ENCODE results near the gene UNC13A.

UNC13A gene

DNA sequence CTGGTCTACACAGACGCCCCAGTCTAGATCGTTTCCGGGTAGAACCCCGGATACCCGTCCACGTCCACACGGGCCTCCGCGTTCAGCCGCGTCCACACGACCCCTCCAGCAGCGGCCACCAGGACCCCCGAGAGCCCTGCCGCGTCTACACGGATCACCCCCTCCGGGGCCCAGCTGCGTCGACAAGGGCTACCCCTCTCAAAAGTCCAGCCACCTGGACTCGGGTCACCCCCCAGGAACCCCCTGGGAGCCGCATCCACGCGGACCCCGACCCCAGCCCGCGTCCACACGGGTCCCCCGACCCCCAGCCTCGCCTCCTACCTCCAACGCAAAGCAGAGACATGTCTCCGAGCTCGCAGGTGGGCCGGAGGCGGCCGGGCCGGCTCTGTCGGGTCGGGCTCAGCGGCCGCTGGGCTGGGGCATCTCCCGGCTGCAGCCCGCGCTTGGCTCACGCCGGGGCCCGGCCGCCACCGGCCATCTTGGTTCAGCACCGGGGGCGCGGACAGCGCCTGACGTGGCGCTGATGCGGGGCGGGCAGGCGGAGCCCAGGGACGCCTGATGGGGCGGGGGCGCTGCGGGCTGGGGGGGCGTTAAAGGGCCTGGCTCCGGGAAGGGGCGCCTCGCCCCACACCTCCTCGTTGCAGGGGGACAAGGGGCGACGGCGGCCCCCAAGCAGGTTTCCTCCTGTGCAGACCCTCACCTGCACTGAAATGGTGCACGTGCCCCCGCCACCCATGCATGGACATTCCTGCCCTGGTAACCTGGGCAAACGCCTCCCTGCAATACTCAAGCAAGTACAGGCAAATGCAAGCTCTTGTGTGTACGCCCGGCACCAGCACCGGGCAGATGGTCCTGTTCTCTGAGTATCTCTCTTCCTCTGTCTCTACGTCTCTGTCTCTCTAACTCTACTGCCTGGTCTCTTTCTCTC, at the start of gene UNC13A:
Gene UNC13A, minus strand, starts transcription at position 498 of the 928 bp plus-strand sequence. Its CDS starts 155 bp downstream, at position 343.
- Mint-ChIP-seq H3K4me1 (peaks cover 13% of the 10 kb centered on the region), H3K27ac (no peak within 1 kb of the TSS), H3K4me3 (no peak within 1 kb of the TSS), H3K36me3 (no peaks in the 10 kb centered on the region), H3K9me3 (no peaks in the 10 kb centered on the region), H3K27me3 (peaks cover 75% of the 10 kb centered on the region)
- ATAC-seq = peak; percentile 58

GRCh38 chr19:17737690-17738153, 49.6 kb upstream of the UNC13A start:
- Mint-ChIP-seq H3K9me3 (no peaks in the 10 kb centered on the region), H3K4me3 (no peak overlapping the region), H3K27ac (peak overlapping the region; percentile 80), H3K4me1 (peaks cover 30% of the 10 kb centered on the region), H3K36me3 (peaks cover 34% of the 10 kb centered on the region), H3K27me3 (no peaks in the 10 kb centered on the region)
- ATAC-seq = no peak

DNA sequence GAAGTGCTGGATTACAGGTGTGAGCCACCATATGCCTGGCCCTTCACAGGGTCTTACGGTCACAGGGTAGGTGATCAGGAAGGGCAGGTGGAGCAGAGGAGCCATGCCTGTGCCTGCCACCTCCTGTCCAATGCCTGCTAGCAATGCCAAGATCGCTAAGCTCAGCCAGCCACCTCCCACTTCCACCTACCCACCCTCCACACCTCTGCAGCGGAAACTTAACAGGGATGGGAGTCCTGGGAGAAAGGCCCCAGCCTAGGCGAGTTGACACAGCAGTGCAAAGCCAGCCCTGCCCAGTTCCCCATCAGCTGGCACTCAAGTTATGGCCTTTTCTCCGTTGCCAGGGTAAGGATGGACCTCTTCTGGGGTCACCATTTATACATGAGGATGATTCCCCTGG, 47.3 kb upstream of the UNC13A start:
- no peaks in the 10 kb centered on the region for H3K9me3 Mint-ChIP-seq
- H3K27me3 Mint-ChIP-seq = no peaks in the 10 kb centered on the region
- H3K36me3 Mint-ChIP-seq = peaks cover 49% of the 10 kb centered on the region

DNA sequence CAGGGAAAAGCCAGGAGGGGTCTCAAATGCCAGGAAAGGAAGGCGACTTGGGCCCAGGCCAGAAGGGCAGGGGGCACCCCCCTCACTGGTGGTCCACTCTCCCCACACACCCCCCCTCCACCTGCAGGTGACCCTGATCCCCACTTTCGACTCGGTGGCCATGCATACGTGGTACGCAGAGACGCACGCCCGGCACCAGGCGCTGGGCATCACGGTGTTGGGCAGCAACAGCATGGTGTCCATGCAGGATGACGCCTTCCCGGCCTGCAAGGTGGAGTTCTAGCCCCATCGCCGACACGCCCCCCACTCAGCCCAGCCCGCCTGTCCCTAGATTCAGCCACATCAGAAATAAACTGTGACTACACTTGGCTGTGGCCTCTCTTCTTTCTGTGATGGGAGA, 46.0 kb upstream of the UNC13A start:
- no peak overlapping the region for H3K27ac Mint-ChIP-seq
- no peaks in the 10 kb centered on the region for H3K9me3 Mint-ChIP-seq
- peaks cover 35% of the 10 kb centered on the region for H3K4me1 Mint-ChIP-seq
- no peak overlapping the region for H3K4me3 Mint-ChIP-seq
- ATAC-seq = no peak
- no peaks in the 10 kb centered on the region for H3K27me3 Mint-ChIP-seq
- peaks cover 61% of the 10 kb centered on the region for H3K36me3 Mint-ChIP-seq

More for the DNA sequence above, 47.3 kb upstream of the UNC13A start:
- ATAC-seq = no peak
- H3K27ac Mint-ChIP-seq = peak overlapping the region; percentile 27
- peaks cover 38% of the 10 kb centered on the region for H3K4me1 Mint-ChIP-seq
- no peak overlapping the region for H3K4me3 Mint-ChIP-seq

GRCh38 chr19:17733127-17733526, 45.0 kb upstream of the UNC13A start:
- Mint-ChIP-seq H3K27ac (no peak overlapping the region), H3K4me1 (peaks cover 25% of the 10 kb centered on the region), H3K4me3 (no peak overlapping the region), H3K27me3 (no peaks in the 10 kb centered on the region), H3K36me3 (peaks cover 63% of the 10 kb centered on the region), H3K9me3 (no peaks in the 10 kb centered on the region)
- no peak for ATAC-seq

DNA sequence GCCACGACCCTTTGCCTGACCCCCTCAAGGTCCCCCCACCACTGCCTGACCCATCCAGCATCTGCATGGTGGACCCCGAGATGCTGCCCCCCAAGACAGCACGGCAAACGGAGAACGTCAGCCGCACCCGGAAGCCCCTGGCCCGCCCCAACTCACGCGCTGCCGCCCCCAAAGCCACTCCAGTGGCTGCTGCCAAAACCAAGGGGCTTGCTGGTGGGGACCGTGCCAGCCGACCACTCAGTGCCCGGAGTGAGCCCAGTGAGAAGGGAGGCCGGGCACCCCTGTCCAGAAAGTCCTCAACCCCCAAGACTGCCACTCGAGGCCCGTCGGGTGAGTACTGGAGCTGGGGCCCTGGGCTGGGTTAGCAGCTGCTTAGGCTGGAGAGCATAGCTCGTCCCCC, 39.7 kb upstream of the UNC13A start:
- Mint-ChIP-seq H3K27ac (no peak overlapping the region), H3K36me3 (peaks cover 68% of the 10 kb centered on the region), H3K4me1 (peaks cover 25% of the 10 kb centered on the region), H3K9me3 (no peaks in the 10 kb centered on the region), H3K4me3 (no peak overlapping the region), H3K27me3 (no peaks in the 10 kb centered on the region)
- ATAC-seq = no peak

DNA sequence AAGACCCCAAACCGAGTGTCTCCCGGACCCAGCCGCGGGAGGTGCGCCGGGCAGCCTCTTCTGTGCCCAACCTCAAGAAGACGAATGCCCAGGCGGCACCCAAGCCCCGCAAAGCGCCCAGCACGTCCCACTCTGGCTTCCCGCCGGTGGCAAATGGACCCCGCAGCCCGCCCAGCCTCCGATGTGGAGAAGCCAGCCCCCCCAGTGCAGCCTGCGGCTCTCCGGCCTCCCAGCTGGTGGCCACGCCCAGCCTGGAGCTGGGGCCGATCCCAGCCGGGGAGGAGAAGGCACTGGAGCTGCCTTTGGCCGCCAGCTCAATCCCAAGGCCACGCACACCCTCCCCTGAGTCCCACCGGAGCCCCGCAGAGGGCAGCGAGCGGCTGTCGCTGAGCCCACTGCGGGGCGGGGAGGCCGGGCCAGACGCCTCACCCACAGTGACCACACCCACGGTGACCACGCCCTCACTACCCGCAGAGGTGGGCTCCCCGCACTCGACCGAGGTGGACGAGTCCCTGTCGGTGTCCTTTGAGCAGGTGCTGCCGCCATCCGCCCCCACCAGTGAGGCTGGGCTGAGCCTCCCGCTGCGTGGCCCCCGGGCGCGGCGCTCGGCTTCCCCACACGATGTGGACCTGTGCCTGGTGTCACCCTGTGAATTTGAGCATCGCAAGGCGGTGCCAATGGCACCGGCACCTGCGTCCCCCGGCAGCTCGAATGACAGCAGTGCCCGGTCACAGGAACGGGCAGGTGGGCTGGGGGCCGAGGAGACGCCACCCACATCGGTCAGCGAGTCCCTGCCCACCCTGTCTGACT, 39.0 kb upstream of the UNC13A start:
- Mint-ChIP-seq H3K9me3 (no peaks in the 10 kb centered on the region), H3K36me3 (peaks cover 65% of the 10 kb centered on the region), H3K4me3 (no peak overlapping the region), H3K27ac (no peak overlapping the region), H3K27me3 (no peaks in the 10 kb centered on the region), H3K4me1 (peaks cover 23% of the 10 kb centered on the region)
- peak; percentile 36 for ATAC-seq

GRCh38 chr19:17726136-17726741, 38.1 kb upstream of the UNC13A start:
- H3K27me3 Mint-ChIP-seq = no peaks in the 10 kb centered on the region
- peaks cover 61% of the 10 kb centered on the region for H3K36me3 Mint-ChIP-seq
- H3K4me3 Mint-ChIP-seq = no peak overlapping the region

GRCh38 chr19:17725422-17726078, 37.4 kb upstream of the UNC13A start:
- H3K4me3 Mint-ChIP-seq = no peak overlapping the region
- H3K27me3 Mint-ChIP-seq = no peaks in the 10 kb centered on the region
- ATAC-seq = peak; percentile 25
- H3K36me3 Mint-ChIP-seq = peaks cover 59% of the 10 kb centered on the region
- no peaks in the 10 kb centered on the region for H3K9me3 Mint-ChIP-seq
- peaks cover 22% of the 10 kb centered on the region for H3K4me1 Mint-ChIP-seq
- H3K27ac Mint-ChIP-seq = no peak overlapping the region

More at GRCh38 chr19:17726136-17726741, 38.1 kb upstream of the UNC13A start:
- ATAC-seq = peak; percentile 57
- no peaks in the 10 kb centered on the region for H3K9me3 Mint-ChIP-seq
- H3K27ac Mint-ChIP-seq = no peak overlapping the region
- peaks cover 22% of the 10 kb centered on the region for H3K4me1 Mint-ChIP-seq

GRCh38 chr19:17724655-17725054, 36.5 kb upstream of the UNC13A start:
- Mint-ChIP-seq H3K4me3 (no peak overlapping the region), H3K27me3 (no peaks in the 10 kb centered on the region), H3K27ac (no peak overlapping the region), H3K9me3 (no peaks in the 10 kb centered on the region), H3K36me3 (peaks cover 55% of the 10 kb centered on the region), H3K4me1 (peaks cover 23% of the 10 kb centered on the region)
- ATAC-seq = no peak

DNA sequence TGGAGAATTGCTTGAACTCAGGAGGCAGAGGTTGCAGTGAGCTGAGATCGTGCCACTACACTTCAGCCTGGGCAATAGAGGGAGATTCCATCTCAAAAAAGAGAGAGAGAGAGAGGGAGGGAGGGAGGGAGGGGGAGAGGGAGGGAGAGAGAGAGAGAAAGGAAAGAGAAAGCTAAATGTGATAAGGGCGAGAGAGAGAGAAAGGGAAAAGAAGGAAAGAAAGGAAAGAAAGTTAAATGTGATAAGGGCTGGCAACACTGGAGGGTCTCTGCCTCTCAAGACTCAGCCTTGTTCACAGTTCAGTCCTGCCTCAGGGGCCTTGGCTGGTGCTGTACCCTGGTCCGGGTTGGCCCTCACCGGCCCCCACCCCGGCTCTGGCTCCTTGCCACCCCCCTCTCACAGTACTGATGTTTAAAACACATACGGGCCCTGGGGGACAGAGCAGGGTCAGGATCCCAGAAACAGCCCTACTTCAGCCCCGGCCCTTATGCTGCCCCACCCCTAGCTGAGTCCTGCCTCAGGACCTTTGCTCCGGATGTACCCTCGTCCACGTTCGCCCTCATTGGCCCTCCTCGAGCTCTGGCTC, 34.6 kb upstream of the UNC13A start:
- no peak for ATAC-seq
- peaks cover 36% of the 10 kb centered on the region for H3K4me1 Mint-ChIP-seq
- no peak overlapping the region for H3K4me3 Mint-ChIP-seq
- H3K27ac Mint-ChIP-seq = no peak overlapping the region
- H3K36me3 Mint-ChIP-seq = peaks cover 47% of the 10 kb centered on the region
- no peaks in the 10 kb centered on the region for H3K9me3 Mint-ChIP-seq
- no peaks in the 10 kb centered on the region for H3K27me3 Mint-ChIP-seq

- ATAC-seq = no peak
- peaks cover 45% of the 10 kb centered on the region for H3K4me1 Mint-ChIP-seq
- peak overlapping the region; percentile 82 for H3K4me3 Mint-ChIP-seq
- no peaks in the 10 kb centered on the region for H3K27me3 Mint-ChIP-seq
- peak overlapping the region; percentile 81 for H3K27ac Mint-ChIP-seq
- peaks cover 40% of the 10 kb centered on the region for H3K36me3 Mint-ChIP-seq
- no peaks in the 10 kb centered on the region for H3K9me3 Mint-ChIP-seq
These were observed 33.7 kb upstream of the UNC13A start for GRCh38 chr19:17721821-17722220.

DNA sequence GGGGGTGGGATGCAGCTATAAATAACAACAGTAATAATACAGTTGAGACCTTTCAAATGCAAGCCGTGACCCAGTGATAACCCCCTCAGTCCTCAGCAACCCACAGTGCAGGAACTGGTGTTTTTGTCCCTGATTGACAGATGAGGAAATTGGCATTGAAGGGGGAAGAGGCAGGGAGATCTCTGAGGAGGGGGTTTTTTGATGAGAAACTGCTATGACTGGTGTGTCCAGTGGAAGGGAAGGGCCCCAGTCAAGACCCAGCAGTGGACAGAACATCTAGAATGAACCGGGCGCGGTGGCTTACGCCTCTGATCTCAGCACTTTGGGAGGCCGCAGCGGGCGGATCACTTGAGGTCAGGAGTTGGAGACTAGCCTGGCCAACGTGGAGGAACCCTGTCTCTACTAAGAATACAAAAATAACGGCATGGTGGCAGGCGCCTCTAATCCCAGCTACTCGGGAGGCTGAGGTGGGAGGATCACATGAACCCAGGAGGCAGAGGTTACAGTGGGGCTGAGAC, 33.0 kb upstream of the UNC13A start:
- no peak for ATAC-seq

GRCh38 chr19:17720440-17720839, 32.3 kb upstream of the UNC13A start:
- peaks cover 30% of the 10 kb centered on the region for H3K36me3 Mint-ChIP-seq
- peaks cover 47% of the 10 kb centered on the region for H3K4me1 Mint-ChIP-seq
- H3K27me3 Mint-ChIP-seq = no peaks in the 10 kb centered on the region
- no peak for ATAC-seq
- H3K9me3 Mint-ChIP-seq = no peaks in the 10 kb centered on the region
- H3K27ac Mint-ChIP-seq = peak overlapping the region; percentile 81
- peak overlapping the region; percentile 82 for H3K4me3 Mint-ChIP-seq

More for the DNA sequence above, 33.0 kb upstream of the UNC13A start:
- peaks cover 36% of the 10 kb centered on the region for H3K36me3 Mint-ChIP-seq
- no peaks in the 10 kb centered on the region for H3K27me3 Mint-ChIP-seq
- peak overlapping the region; percentile 82 for H3K4me3 Mint-ChIP-seq
- H3K27ac Mint-ChIP-seq = peak overlapping the region; percentile 81
- H3K4me1 Mint-ChIP-seq = peaks cover 47% of the 10 kb centered on the region
- no peaks in the 10 kb centered on the region for H3K9me3 Mint-ChIP-seq

Data from stimulated activated memory B cell treated with anti-CD40 and anti-IgM and Interleukin-4, amounts not matched to agents 10 μg/mL and 1 μg/mL and 100 μg/mL, for 72 hours (primary cell).